ENCODE data around the gene NTM. TPM values are rescaled to one million over a fixed set of nuclear protein-coding genes. Genes with fewer than 3 reads are reported as not detected.

NTM gene
- total RNA-seq, 1 experiment from 2014 or later: 9.9 TPM

GRCh38 chr11:131470216-131470925 is 100.0 kb downstream of the NTM start:
- Mint-ChIP-seq H3K4me3 (no peak overlapping the region), H3K27ac (no peak overlapping the region), H3K36me3 (ENCODE audit: insufficient read depth in 1 of 3, low read depth in 3 of 3) (no peaks in the 10 kb centered on the region), H3K4me1 (peaks cover 34 to 36% of the 10 kb centered on the region in 2 experiments), H3K27me3 (ENCODE audit: low read depth) (no peaks in the 10 kb centered on the region; the same call in 1 of the 2 replicates), H3K9me3 (no peaks in the 10 kb centered on the region)
- no peaks in the 10 kb centered on the region for H3K23me2 ChIP-seq (ENCODE audit: insufficient read length, low read depth, low read length, poor library complexity, severe bottlenecking)
- no peaks in the 10 kb centered on the region for H3K9me3 ChIP-seq (ENCODE audit: control insufficient read depth, low read depth, low read length)
- no peak overlapping the region for H3K4ac ChIP-seq (ENCODE audit: low read depth, low read length)
- H3K14ac ChIP-seq (ENCODE audit: insufficient read depth, low read length): no peak overlapping the region
- H3K79me2 ChIP-seq (ENCODE audit: insufficient read depth, low read length): no peaks in the 10 kb centered on the region
- peaks cover 6% of the 10 kb centered on the region; the same call in 1 of the 2 replicates for H3K4me1 ChIP-seq (ENCODE audit: insufficient read depth, low read length)
- no peak overlapping the region for H4K5ac ChIP-seq (ENCODE audit: insufficient read length, low read depth, low read length)
- no peak overlapping the region for H3K23ac ChIP-seq (ENCODE audit: insufficient read length, low read depth, low read length)
- H3K18ac ChIP-seq (ENCODE audit: insufficient read length, low read depth, low read length): no peak overlapping the region
- H3K56ac ChIP-seq (ENCODE audit: insufficient read length, low read depth, low read length): no peak overlapping the region
- H4K91ac ChIP-seq (ENCODE audit: insufficient read length, low read depth, low read length): no peak overlapping the region
- H3K27ac ChIP-seq (ENCODE audit: insufficient read length, low read depth, low read length): no peak overlapping the region
- no peak overlapping the region for H3T11ph ChIP-seq (ENCODE audit: low read length)
- no peak overlapping the region for H2BK20ac ChIP-seq (ENCODE audit: low read depth, low read length, poor library complexity, severe bottlenecking)
- no peak overlapping the region for H2BK15ac ChIP-seq (ENCODE audit: low read depth, low read length)
- no CpG with 5 or more reads among the region's 6 CpGs for WGBS (ENCODE audit: extremely low coverage, insufficient read length, low lambda C conversion rate)
- H2AFZ ChIP-seq (ENCODE audit: low read length): no peak overlapping the region
- H3K9ac ChIP-seq (ENCODE audit: extremely low read depth, insufficient read length, low read length): no peak overlapping the region
- no peak overlapping the region for H2BK5ac ChIP-seq (ENCODE audit: insufficient read length, low read length)
- TF ChIP-seq, protein P1, sequence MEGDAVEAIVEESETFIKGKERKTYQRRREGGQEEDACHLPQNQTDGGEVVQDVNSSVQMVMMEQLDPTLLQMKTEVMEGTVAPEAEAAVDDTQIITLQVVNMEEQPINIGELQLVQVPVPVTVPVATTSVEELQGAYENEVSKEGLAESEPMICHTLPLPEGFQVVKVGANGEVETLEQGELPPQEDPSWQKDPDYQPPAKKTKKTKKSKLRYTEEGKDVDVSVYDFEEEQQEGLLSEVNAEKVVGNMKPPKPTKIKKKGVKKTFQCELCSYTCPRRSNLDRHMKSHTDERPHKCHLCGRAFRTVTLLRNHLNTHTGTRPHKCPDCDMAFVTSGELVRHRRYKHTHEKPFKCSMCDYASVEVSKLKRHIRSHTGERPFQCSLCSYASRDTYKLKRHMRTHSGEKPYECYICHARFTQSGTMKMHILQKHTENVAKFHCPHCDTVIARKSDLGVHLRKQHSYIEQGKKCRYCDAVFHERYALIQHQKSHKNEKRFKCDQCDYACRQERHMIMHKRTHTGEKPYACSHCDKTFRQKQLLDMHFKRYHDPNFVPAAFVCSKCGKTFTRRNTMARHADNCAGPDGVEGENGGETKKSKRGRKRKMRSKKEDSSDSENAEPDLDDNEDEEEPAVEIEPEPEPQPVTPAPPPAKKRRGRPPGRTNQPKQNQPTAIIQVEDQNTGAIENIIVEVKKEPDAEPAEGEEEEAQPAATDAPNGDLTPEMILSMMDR (conservative IDR thresholded peaks at IDR 0.05): no peak
- H4K20me1 ChIP-seq (ENCODE audit: control insufficient read depth, insufficient read depth, insufficient read length): no peaks in the 10 kb centered on the region
- H2BK120ac ChIP-seq (ENCODE audit: low read depth, low read length, poor library complexity, severe bottlenecking): no peak overlapping the region
- no peak overlapping the region for H3K4me2 ChIP-seq (ENCODE audit: insufficient read depth, insufficient read length, low read length)
- H3K27me3 ChIP-seq (ENCODE audit: insufficient read depth, low read length): no peaks in the 10 kb centered on the region
- H3K79me1 ChIP-seq (ENCODE audit: insufficient read depth, low read depth, low read length, poor library complexity, severe bottlenecking): no peaks in the 10 kb centered on the region
- DNase-seq: no peak
- H4K8ac ChIP-seq (replicated peaks; ENCODE audit: insufficient read length, low read depth, low read length): no peak overlapping the region
- no peak overlapping the region for H2AK5ac ChIP-seq (ENCODE audit: insufficient read length, low read length)
- no peak overlapping the region for H2BK12ac ChIP-seq (ENCODE audit: insufficient read length, low read depth, low read length)
